ENCODE data around the gene KHDRBS1.
A peak's percentile ranks its signal among the peaks of the same experiment; 100 is the strongest.
"Not testable (repeated sequence)": the region's sequence is repeated elsewhere in the genome, so short reads cannot be mapped to it uniquely, and the experiment has no call there.

KHDRBS1 gene, protein sequence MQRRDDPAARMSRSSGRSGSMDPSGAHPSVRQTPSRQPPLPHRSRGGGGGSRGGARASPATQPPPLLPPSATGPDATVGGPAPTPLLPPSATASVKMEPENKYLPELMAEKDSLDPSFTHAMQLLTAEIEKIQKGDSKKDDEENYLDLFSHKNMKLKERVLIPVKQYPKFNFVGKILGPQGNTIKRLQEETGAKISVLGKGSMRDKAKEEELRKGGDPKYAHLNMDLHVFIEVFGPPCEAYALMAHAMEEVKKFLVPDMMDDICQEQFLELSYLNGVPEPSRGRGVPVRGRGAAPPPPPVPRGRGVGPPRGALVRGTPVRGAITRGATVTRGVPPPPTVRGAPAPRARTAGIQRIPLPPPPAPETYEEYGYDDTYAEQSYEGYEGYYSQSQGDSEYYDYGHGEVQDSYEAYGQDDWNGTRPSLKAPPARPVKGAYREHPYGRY

DNA sequence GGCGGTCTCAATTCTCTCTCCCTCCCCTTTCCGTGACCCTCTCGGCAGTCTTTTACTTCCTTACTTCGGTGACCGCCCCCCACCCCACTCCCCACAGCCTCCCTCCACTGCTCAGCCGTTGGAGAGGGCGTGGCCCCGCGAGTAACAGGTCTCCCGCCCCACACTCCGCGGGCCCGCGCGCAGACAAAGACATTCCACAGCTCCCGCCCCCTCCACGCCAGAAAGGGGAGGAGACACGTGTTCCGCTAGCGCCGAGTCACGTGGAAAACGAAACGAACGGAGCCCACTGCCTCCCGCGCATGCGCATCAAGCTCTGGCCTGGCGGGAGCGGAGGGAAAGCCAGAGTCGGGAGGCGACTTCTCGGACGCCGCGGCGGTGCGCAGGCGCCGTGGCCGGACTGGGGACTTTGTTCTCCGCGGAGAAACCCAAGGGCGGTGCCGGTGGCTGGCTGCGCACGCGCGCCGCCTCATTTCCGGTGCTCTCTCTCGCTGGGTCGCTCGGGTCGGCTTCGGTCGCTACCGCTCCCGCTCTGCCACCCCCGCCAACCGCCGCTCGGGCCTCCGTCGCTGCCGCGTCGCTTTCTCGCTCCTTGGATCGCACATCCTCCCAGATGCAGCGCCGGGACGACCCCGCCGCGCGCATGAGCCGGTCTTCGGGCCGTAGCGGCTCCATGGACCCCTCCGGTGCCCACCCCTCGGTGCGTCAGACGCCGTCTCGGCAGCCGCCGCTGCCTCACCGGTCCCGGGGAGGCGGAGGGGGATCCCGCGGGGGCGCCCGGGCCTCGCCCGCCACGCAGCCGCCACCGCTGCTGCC lies at the start of gene KHDRBS1:
TSS of gene KHDRBS1 (plus strand) at position 483 of the 813 bp plus-strand sequence. CDS start at position 611, 128 bp downstream.
- peak; percentile 100 for DNase-seq (ENCODE audit: low read depth, low spot score)

- no peak for DNase-seq (ENCODE audit: low read depth, low spot score)
These were observed 42.8 kb upstream of the KHDRBS1 start for GRCh38 chr1:31970873-31971272.

GRCh38 chr1:31976401-31976800 lies 37.3 kb upstream of the KHDRBS1 start:
- peak; percentile 19 for DNase-seq (ENCODE audit: low read depth, low spot score)

DNA sequence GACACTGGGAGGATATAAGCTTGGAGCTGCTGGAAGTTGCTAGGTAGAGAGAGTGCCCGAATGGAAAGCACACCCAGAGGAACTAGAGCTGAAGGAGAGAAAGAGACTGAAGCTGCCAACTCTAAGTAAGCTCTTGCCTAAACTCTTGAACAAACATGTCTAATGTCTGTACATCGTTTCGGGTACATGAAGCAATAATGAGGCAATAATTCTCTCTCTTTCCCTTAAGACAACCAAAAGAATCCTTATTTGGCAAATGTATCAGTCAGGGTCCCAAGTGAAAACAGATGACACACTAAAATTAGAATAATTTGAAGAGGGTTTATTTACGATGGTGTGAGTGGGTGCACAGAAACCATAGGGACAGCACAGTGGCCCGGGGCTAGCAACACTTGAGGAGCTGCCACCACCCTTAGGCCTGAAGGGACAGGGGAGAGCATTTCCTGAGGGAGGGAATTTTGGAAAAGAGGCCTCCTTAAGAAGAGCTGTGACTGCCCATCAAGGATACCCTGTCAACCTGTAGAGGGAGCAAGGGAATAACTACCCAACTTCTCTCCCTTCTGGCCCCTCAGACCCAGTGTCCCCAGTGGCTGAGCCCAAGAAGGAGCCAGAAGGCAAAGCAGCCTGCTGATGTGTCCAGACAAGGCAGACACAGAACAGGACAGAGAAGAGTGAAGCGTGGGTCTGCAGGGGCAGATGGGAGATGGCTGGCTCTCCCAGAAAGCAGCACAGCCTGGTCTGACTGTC lies 36.1 kb upstream of the KHDRBS1 start:
- DNase-seq (ENCODE audit: low read depth, low spot score), result peak; percentile 22

DNA sequence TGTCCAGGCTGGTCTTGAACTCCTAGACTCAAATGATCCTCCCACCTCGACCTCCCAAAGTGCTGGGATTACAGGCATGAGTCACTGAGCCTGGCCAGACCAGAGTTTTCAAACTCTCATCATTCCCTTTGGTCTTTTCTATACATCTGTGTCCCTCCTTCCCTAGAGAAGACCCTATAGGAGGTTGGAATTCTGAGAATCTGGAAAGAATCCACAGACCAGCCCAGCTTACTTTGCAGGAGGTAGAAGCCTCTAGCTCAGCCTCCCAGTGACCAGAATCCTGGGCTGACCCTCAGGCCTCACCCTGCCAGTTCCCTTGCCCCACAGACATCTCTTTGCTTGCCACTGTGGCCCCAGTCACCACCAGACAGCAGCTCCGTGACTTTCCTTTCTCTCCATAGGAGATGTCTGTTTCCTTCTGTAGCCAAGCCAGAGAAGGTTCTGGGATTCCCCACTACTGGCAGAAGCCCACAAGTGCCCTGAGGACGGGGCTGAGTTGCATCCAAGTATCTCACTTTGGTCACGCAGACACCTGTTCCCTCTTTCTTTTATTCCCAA lies 34.7 kb upstream of the KHDRBS1 start:
- DNase-seq (ENCODE audit: low read depth, low spot score), result peak; percentile 29

DNA sequence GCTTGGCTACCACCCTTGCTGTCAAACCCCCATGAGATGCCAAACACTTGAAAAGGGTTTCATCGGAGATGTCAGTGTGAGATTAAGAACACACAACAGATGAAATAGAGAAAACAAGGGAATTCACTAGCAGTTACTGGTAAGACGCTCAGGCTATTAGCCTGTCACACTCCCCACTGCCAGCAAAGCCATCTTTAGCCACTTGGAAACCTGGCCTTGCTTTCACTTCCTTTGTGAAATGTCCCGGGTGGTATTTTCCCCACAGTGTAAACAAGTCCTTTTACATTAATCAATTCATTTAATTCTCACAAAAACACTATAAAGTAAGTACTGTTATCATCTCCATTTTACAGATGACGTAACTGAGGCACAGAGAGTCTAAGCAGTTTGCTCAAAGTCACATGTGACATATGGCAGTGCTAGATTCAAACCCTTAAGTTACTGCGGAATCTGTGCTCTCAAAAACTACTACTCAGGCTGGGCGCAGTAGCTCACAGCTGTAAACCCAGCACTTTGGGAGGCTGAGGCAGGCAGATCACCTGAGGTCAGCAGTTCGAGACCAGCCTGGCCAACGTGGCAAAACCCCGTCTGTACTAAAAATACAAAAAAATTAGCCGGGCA lies 32.7 kb upstream of the KHDRBS1 start:
- DNase-seq (ENCODE audit: low read depth, low spot score), result no peak

DNA sequence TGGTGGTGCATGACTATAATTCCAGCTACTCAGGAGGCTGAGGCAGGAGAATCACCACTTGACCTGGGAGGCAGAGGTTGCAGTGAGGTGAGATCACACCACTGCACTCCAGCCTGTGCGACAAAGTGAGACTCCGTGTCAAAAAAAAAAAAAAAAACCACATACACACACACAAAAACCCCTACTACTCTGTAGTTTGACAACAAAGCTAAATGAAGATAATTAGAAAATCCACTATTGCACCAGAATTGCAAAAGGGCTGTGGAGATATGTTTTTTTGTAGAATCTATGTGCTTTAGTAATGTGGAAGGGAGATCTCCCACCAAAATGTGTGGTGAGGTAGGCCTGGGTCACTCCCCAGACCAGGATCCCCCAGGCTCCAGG lies 32.2 kb upstream of the KHDRBS1 start:
- no peak for DNase-seq (ENCODE audit: low read depth, low spot score)

DNA sequence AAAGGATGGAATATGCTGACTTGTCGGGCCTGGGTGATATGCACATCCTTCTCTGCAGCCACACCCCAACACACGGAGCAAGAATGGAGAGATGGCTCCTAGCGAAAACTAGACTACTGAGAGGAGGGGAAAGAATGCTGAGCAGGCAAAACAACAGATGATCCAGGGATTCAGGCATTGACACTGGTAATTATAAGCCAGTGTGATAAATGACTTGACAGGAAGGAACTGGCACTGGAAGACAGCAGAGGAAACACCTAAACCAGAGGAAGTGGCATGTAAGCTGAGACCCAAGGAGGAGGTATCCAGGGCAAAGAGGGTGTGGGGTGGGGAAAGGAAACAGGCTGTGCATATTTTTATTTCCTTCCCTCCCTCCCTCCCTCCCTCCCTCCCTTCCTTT lies 31.7 kb upstream of the KHDRBS1 start:
- DNase-seq (ENCODE audit: low read depth, low spot score), result no peak

DNA sequence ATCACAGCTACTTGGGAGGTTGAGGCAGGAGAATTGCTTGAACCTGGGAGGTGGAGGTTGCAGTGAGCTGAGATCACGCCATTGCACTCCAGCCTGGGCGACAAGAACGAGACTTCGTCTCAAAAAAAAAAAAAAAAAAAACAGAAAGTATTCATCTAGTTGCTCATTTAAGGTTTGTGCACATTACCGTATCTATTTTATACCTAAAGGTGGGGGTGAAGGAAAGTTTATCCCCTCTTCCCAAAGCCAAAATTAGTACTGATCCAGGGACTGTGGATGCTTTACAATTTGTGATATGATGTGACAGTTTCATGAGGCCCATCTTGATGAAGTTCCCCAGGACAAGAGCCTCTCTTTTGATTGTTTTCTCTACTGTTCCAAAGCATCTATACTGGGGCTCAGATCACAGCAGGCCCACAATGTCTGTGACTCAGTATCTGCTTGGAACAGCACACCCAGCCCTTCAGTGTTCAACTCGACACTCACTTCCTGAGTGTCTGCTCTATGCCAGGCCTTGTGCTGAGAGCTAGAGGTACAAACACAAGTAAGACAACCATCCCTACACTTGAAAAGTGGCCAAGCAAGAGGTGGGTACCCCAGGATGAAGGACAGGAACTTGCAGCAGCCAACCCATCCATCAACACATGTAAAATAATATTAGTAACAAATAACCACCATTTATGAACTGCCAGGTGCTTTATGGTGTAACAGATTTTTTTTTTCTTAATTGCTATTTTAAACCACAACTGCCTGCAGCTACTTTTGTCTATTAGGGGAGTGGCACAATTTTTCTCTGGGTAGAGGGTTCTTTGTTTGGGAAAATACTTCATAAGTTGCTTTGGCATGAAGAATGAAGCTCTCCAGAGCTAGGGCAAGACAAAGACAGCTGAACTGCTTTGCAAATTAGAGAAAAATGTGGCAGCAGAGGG lies 29.0 kb upstream of the KHDRBS1 start:
- peak; percentile 36 for DNase-seq (ENCODE audit: low read depth, low spot score)

DNA sequence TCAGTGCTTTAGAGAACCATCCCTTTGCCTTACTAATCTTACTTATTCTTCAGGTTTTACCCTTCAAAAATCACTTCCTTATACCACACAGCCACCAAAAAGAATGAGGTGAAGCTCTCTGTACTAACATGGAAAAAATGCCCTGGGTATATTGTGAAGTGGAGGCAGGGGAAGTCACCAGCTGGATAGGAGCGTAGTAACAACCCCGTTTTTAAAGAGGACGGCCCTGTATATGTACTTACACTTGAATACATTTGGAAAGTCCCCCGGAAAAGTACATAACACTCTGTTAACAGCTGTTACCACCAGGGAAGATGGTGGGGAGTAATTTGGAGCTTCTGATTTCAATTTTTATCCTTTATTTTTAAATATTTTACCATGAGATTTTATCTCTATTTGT lies 28.2 kb upstream of the KHDRBS1 start:
- no peak for DNase-seq (ENCODE audit: low read depth, low spot score)

GRCh38 chr1:31987135-31987619 lies 26.5 kb upstream of the KHDRBS1 start:
- DNase-seq (ENCODE audit: low read depth, low spot score), result peak; percentile 28

DNA sequence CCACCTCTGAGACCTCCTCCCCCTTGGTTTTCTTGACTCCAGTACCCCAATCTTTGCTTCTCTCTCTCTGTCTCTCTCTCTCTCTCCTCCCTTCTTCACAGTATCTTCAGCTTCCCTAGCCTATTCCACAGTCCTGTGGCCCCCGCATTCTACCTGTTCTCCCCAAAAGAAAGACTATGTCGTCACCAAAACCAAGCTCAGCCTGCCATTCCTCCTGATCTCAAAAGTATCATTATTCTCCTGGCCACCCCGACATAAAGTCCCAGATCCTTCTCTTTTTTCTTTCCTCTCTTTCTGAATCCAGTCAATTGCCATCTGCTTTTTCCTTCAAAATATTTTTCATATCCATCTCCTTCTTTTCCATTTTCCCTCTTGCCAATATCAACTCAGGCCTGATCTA lies 23.7 kb upstream of the KHDRBS1 start:
- DNase-seq (ENCODE audit: low read depth, low spot score), result no peak

DNA sequence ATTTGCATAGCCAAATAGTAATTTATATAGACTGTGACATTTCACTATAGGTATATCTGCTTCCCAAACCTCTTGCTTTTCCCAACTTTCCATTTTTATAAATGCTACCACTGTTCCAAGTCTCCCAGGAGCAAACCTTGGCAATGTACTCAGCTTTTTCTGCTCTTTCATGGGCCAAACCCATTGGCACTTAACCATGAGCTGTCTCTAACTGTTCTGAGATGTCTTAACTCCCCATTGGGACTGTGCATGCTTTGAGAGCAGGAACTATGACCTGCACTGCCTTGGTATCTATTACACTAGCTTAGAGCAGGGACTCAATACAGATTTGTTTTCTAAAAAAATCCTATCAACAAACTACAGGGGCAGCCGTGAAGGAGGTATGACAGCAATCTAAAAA lies 22.5 kb upstream of the KHDRBS1 start:
- DNase-seq (ENCODE audit: low read depth, low spot score), result no peak

- no peak for DNase-seq (ENCODE audit: low read depth, low spot score)
These were observed 18.4 kb upstream of the KHDRBS1 start for GRCh38 chr1:31995263-31995662.

DNA sequence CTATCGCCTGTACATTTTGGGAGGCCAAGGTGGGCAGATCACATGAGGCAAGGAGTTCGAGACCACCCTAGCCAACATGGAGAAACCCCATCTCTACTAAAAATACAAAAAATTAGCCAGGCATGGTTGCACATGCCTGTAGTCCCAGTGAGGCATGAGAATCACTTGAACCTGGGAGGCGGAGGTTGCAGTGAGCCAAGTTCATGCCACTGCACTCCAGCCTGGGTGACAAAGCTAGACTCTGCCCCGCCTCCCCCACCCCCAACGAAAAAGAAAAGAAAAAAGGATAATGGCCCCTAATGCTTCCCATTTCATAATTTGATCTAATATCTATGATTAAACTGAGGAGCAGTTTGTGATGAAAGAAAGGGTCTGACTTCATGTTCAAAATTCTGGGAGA lies 17.5 kb upstream of the KHDRBS1 start:
- not testable (repeated sequence) for DNase-seq (ENCODE audit: low read depth, low spot score)

GRCh38 chr1:32001863-32002262 lies 11.8 kb upstream of the KHDRBS1 start:
- DNase-seq (ENCODE audit: low read depth, low spot score), result no peak

GRCh38 chr1:32002285-32002684 lies 11.4 kb upstream of the KHDRBS1 start:
- peak; percentile 24 for DNase-seq (ENCODE audit: low read depth, low spot score)

DNA sequence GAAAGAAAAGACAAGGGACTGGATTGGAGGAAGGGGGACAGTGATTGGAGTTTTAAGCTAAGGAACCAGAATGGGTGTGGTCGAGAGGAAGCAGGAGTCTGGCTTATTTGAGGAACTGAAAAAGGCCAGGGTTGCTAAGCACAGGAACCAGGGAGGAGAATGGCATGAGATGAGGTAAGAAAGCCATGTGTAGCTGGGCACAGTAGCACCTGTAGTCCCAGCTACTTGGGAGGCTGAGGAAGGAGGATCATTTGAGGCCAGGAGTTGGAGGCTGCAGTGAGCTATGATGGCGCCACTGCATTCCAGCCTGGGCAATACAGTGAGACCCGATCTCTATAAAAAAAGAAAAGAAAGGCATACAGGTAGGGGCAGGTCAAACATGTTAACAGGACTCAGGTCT lies 8.1 kb upstream of the KHDRBS1 start:
- no peak for DNase-seq (ENCODE audit: low read depth, low spot score)

GRCh38 chr1:32007591-32007940 lies 6.1 kb upstream of the KHDRBS1 start:
- no peak for DNase-seq (ENCODE audit: low read depth, low spot score)

DNA sequence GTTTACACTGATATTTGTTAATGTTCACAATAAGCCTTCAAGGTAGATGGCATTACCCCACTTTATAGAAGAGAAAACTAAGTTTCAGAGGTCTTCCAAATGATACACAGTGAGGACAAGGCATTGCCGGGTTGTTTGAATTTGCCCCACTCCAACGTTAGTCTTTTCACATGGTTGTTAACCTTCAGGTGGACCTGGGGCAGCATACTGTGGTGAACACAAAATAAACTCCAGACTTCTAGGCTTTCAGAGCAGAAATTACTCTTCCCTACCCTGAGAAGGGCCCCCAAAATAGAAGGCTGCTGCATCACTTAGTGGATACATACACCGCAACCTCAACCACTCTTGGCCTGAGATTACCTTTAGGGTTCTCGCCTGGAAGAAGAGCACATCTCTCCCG lies 3.4 kb upstream of the KHDRBS1 start:
- no peak for DNase-seq (ENCODE audit: low read depth, low spot score)

Measured in astrocyte of the hippocampus (primary cell).